Smooth muscle cell (in vitro differentiated cells): ENCODE data around the gene PDZD2. TPM values are rescaled to one million over a fixed set of nuclear protein-coding genes. Genes with fewer than 3 reads are reported as not detected.

ENCODE experiments used
- DNase-seq: peaks from one replicate; lab custom pipeline; 2025; ENCODE audit not compliant: unreplicated experiment; lab: John Stamatoyannopoulos, UW
- H2AFZ ChIP-seq: fragments of 200-600 bp; sonication (generic); 2 replicates; pipeline ENCODE4 v1.6.0; 2016; ENCODE audit warnings: antibody characterized with exemption, low read depth, mild to moderate bottlenecking
- H3F3A ChIP-seq: fragments of 200-600 bp; sonication (generic); 2 replicates; pipeline ENCODE4 v1.6.0; 2017; ENCODE audit warnings: antibody characterized with exemption, low read depth
- H3K27ac ChIP-seq: fragments of 200-600 bp; sonication (generic); 2 replicates; pipeline ENCODE4 v1.5.1; 2016; ENCODE audit warnings: low read depth, mild to moderate bottlenecking
- H3K27me3 ChIP-seq: fragments of 200-600 bp; sonication (generic); 2 replicates; pipeline ENCODE4 v1.6.1; 2016; ENCODE audit warnings: low read depth, mild to moderate bottlenecking
- H3K36me3 ChIP-seq: fragments of 200-600 bp; sonication (generic); 2 replicates; pipeline ENCODE4 v1.5.1; 2016; ENCODE audit warnings: low read depth
- H3K4me1 ChIP-seq: fragments of 200-600 bp; sonication (generic); 2 replicates; pipeline ENCODE4 v1.5.1; 2016; ENCODE audit warnings: low read depth
- H3K4me2 ChIP-seq: fragments of 200-600 bp; sonication (generic); 2 replicates; pipeline ENCODE4 v1.6.0; 2016; ENCODE audit warnings: mild to moderate bottlenecking
- H3K4me3 ChIP-seq: fragments of 200-600 bp; sonication (generic); 2 replicates; pipeline ENCODE4 v1.5.1; 2016; ENCODE audit warnings: mild to moderate bottlenecking
- H3K79me2 ChIP-seq: fragments of 200-600 bp; sonication (generic); 2 replicates; pipeline ENCODE4 v1.6.0; 2016; ENCODE audit warnings: low read depth, mild to moderate bottlenecking
- H3K9ac ChIP-seq: fragments of 200-600 bp; sonication (generic); 2 replicates; pipeline ENCODE4 v1.6.0; 2016; ENCODE audit warnings: low read depth
- H3K9me3 ChIP-seq: fragments of 200-600 bp; sonication (generic); replicated peaks from 2 replicates; pipeline ENCODE4 v1.5.1; 2016; ENCODE audit warnings: low read depth
- H4K20me1 ChIP-seq: fragments of 200-600 bp; sonication (generic); 2 replicates; pipeline ENCODE4 v1.6.0; 2016; ENCODE audit warnings: low read depth
- CTCF ChIP-seq: fragments of 200-600 bp; sonication (generic); IDR thresholded peaks from 2 replicates; pipeline ENCODE4 v1.5.1; 2017; ENCODE audit warnings: borderline replicate concordance, mild to moderate bottlenecking, antibody characterized with exemption; ENCODE audit not compliant: insufficient read depth, poor library complexity, severe bottlenecking
- WGBS: methylation state at CpG from one replicate; pipeline ENCODE4 v1.1.7; 2016; ENCODE audit warnings: low lambda C conversion rate; 5-methylcytosine and 5-hydroxymethylcytosine counted together
- polyA plus RNA-seq: library from polyadenylated mRNA; unstranded; fragments of >200 nt; fragmentation: Nextera tagmentation; extraction: Ambion mirVana; gene quantifications from 2 replicates; pipeline ENCODE4 v1.2.1, GENCODE V29; 2016
- total RNA-seq: library from RNA; depleted of rRNA; stranded (reverse); fragments of >200 nt; gene quantifications from 2 replicates; pipeline ENCODE4 v1.2.3, GENCODE V29; 2014

Gene PDZD2
- total and polyA plus RNA-seq, 2 experiments from 2014 or later = 3.2 to 4.1 TPM

- DNase-seq = no peak
- Histone ChIP-seq H2AFZ (no peak overlapping the region), H3K27me3 (no peaks in the 10 kb centered on the region), H3K27ac (no peak overlapping the region), H4K20me1 (no peaks in the 10 kb centered on the region), H3K36me3 (no peaks in the 10 kb centered on the region), H3K9me3 (no peaks in the 10 kb centered on the region), H3K4me3 (no peak overlapping the region), H3K79me2 (no peaks in the 10 kb centered on the region), H3K9ac (no peak overlapping the region), H3K4me1 (no peaks in the 10 kb centered on the region), H3K4me2 (no peak overlapping the region), H3F3A (no peaks in the 10 kb centered on the region)
- TF ChIP-seq CTCF = peak; percentile 37
- WGBS = 93% methylated on average over 12 of the region's 12 CpGs
Observed at GRCh38 chr5:32057187-32058096, 418.5 kb downstream of the PDZD2 start.

- WGBS = 86% methylated on average over 4 of the region's 4 CpGs
Observed at GRCh38 chr5:32058101-32058500, 419.2 kb downstream of the PDZD2 start.

GRCh38 chr5:32058997-32059396 is 420.1 kb downstream of the PDZD2 start:
- H4K20me1 ChIP-seq = no peaks in the 10 kb centered on the region
- H3K79me2 ChIP-seq = no peaks in the 10 kb centered on the region
- no peaks in the 10 kb centered on the region for H3K36me3 ChIP-seq
- H3K27ac ChIP-seq = no peak overlapping the region
- no peak for TF ChIP-seq CTCF
- H3K9me3 ChIP-seq = no peaks in the 10 kb centered on the region
- no peak for DNase-seq
- H3K4me1 ChIP-seq = no peaks in the 10 kb centered on the region
- H3F3A ChIP-seq = no peaks in the 10 kb centered on the region
- WGBS = 72% methylated on average over 3 of the region's 3 CpGs
- no peaks in the 10 kb centered on the region for H3K27me3 ChIP-seq
- no peak overlapping the region for H3K4me3 ChIP-seq
- no peak overlapping the region for H3K9ac ChIP-seq
- H3K4me2 ChIP-seq = no peak overlapping the region
- no peak overlapping the region for H2AFZ ChIP-seq

More at GRCh38 chr5:32058101-32058500, 419.2 kb downstream of the PDZD2 start:
- no peaks in the 10 kb centered on the region for H4K20me1 ChIP-seq
- H3K9me3 ChIP-seq = no peaks in the 10 kb centered on the region
- H3K36me3 ChIP-seq = no peaks in the 10 kb centered on the region
- H3K27ac ChIP-seq = no peak overlapping the region
- TF ChIP-seq CTCF = no peak
- no peak overlapping the region for H3K4me3 ChIP-seq
- H2AFZ ChIP-seq = no peak overlapping the region
- H3K9ac ChIP-seq = no peak overlapping the region
- no peaks in the 10 kb centered on the region for H3F3A ChIP-seq
- no peaks in the 10 kb centered on the region for H3K4me1 ChIP-seq
- no peaks in the 10 kb centered on the region for H3K79me2 ChIP-seq
- no peak for DNase-seq
- no peak overlapping the region for H3K4me2 ChIP-seq
- no peaks in the 10 kb centered on the region for H3K27me3 ChIP-seq
